Measurements from ENCODE around the gene DPP6.

Gene DPP6

GRCh38 chr7:154863766-154864522 lies 811.7 kb downstream of the DPP6 start:
- DNase-seq (ENCODE audit: low read depth, low spot score), result no peak
- no peak overlapping the region for H3K4me3 ChIP-seq (ENCODE audit: low read length)

GRCh38 chr7:154864523-154864891 lies 812.3 kb downstream of the DPP6 start:
- no peak for DNase-seq (ENCODE audit: low read depth, low spot score)
- no peak overlapping the region for H3K4me3 ChIP-seq (ENCODE audit: low read length)

GRCh38 chr7:154865984-154866685 lies 813.9 kb downstream of the DPP6 start:
- no peak overlapping the region for H3K4me3 ChIP-seq (ENCODE audit: low read length)

GRCh38 chr7:154867068-154867467 lies 814.9 kb downstream of the DPP6 start:
- DNase-seq (ENCODE audit: low read depth, low spot score), result no peak
- no peak overlapping the region for H3K4me3 ChIP-seq (ENCODE audit: low read length)

More at GRCh38 chr7:154865984-154866685, 813.9 kb downstream of the DPP6 start:
- no peak for DNase-seq (ENCODE audit: low read depth, low spot score)

GRCh38 chr7:154868921-154869320 lies 816.7 kb downstream of the DPP6 start:
- H3K4me3 ChIP-seq (ENCODE audit: low read length), result no peak overlapping the region
- DNase-seq (ENCODE audit: low read depth, low spot score), result peak; percentile 50

GRCh38 chr7:154869436-154869835 lies 817.2 kb downstream of the DPP6 start:
- no peak overlapping the region for H3K4me3 ChIP-seq (ENCODE audit: low read length)
- DNase-seq (ENCODE audit: low read depth, low spot score), result no peak

GRCh38 chr7:154871507-154871906 lies 819.3 kb downstream of the DPP6 start:
- no peak for DNase-seq (ENCODE audit: low read depth, low spot score)
- H3K4me3 ChIP-seq (ENCODE audit: low read length), result no peak overlapping the region

- no peak overlapping the region for H3K4me3 ChIP-seq (ENCODE audit: low read length)
- DNase-seq (ENCODE audit: low read depth, low spot score), result no peak
Observed at GRCh38 chr7:154871928-154872750, 819.9 kb downstream of the DPP6 start.

- H3K4me3 ChIP-seq (ENCODE audit: low read length), result no peak overlapping the region
- DNase-seq (ENCODE audit: low read depth, low spot score), result no peak
Observed at GRCh38 chr7:154872811-154873499, 820.8 kb downstream of the DPP6 start.

GRCh38 chr7:154873500-154874121 lies 821.4 kb downstream of the DPP6 start:
- H3K4me3 ChIP-seq (ENCODE audit: low read length), result no peak overlapping the region
- no peak for DNase-seq (ENCODE audit: low read depth, low spot score)

- no peak for DNase-seq (ENCODE audit: low read depth, low spot score)
- H3K4me3 ChIP-seq (ENCODE audit: low read length), result no peak overlapping the region
Observed at GRCh38 chr7:154874409-154875113, 822.4 kb downstream of the DPP6 start.

- DNase-seq (ENCODE audit: low read depth, low spot score), result no peak
- H3K4me3 ChIP-seq (ENCODE audit: low read length), result no peak overlapping the region
Observed at GRCh38 chr7:154875297-154875696, 823.1 kb downstream of the DPP6 start.

GRCh38 chr7:154876516-154876915 lies 824.3 kb downstream of the DPP6 start:
- H3K4me3 ChIP-seq (ENCODE audit: low read length), result no peak overlapping the region

GRCh38 chr7:154877031-154877430 lies 824.8 kb downstream of the DPP6 start:
- no peak overlapping the region for H3K4me3 ChIP-seq (ENCODE audit: low read length)
- DNase-seq (ENCODE audit: low read depth, low spot score), result no peak

More at GRCh38 chr7:154876516-154876915, 824.3 kb downstream of the DPP6 start:
- no peak for DNase-seq (ENCODE audit: low read depth, low spot score)

- no peak overlapping the region for H3K4me3 ChIP-seq (ENCODE audit: low read length)
- no peak for DNase-seq (ENCODE audit: low read depth, low spot score)
Observed at GRCh38 chr7:154879629-154880028, 827.4 kb downstream of the DPP6 start.

GRCh38 chr7:154880513-154880912 lies 828.3 kb downstream of the DPP6 start:
- no peak for DNase-seq (ENCODE audit: low read depth, low spot score)
- no peak overlapping the region for H3K4me3 ChIP-seq (ENCODE audit: low read length)

GRCh38 chr7:154881026-154881425 lies 828.8 kb downstream of the DPP6 start:
- no peak overlapping the region for H3K4me3 ChIP-seq (ENCODE audit: low read length)
- no peak for DNase-seq (ENCODE audit: low read depth, low spot score)

GRCh38 chr7:154881526-154881925 lies 829.3 kb downstream of the DPP6 start:
- DNase-seq (ENCODE audit: low read depth, low spot score), result no peak
- no peak overlapping the region for H3K4me3 ChIP-seq (ENCODE audit: low read length)

All from Jurkat, Clone E6-1 (cell line).